GM18907 (cell line): ENCODE data around the gene ARSG.

Source experiments
- ATAC-seq: cut with Tn5 transposase; IDR thresholded peaks from one replicate; pipeline ENCODE4 v1.9.1; 2021; ENCODE audit warnings: mild to moderate bottlenecking, moderate library complexity; ENCODE audit not compliant: unreplicated experiment

ARSG gene

DNA sequence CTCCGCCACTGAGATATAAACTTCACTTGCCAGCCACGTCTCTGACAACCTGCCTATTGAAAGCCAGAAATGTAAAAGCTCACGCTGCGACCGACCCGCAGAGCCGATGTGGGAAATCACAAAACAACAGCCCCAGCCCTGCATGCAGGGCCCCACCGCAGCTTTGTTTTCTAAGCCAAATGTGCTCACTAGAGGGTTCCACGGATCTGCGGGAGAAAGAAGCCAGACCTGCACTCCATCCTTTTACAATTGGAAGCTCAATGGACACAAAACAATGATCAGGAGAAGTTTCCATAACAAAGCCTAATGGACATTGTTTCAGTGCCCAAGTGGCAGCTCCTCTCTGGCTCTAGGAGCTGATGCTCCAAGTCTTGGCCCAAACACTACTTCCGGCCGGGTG, 132.9 kb downstream of the ARSG start:
- ATAC-seq = no peak

GRCh38 chr17:68424861-68425260, 133.6 kb downstream of the ARSG start:
- no peak for ATAC-seq

DNA sequence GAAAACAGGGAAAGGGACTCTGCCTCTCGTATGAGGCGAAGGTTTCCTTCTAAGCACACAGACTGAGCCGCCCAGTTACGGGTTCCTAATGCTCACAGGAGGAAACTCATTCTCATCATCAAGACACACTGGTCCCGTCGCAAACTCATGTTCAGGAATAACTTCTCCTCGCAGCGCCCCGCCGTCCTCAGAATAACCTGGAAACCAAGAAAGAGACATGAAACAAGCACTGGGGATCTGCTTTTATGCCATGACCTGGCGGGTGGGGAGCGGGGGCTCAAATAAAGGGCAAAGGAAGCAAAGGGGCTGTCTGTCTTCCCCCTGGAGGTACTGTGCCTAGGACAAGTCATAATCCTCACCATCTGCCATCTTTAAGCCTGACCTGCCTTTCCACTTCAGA, 134.7 kb downstream of the ARSG start:
- ATAC-seq = no peak

- no peak for ATAC-seq
Measured at GRCh38 chr17:68427575-68427974, 136.3 kb downstream of the ARSG start.

DNA sequence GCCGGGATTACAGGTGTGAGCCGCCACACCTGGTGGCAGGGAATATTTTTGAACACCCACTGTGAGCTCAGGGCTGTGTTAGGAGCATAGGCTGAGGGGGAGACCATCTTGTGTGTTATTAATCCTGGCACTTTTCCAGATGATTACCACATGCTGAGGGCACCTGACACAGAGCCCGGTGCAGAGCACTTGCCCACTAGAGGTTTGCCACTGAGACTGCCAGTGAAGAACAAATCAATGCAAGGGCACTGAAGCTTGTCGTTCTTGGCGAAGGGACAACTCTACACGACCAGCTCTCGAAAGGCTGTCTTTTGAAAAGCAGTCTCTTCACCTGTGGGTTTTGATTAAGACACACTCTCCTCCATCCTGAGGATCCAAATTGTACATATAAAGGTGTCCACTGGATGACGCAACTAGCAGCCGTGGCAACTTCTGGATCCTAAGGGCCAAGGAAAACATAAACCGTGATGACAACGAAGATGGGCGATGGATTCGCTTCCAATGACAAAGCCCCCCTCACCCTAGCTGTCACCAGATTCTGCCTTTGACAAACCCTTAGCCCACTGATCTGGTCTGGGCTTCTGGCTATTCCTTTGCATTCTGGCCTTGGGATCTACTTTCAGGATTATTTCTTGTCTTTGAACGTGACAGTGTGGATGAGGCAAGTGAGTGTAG, 137.3 kb downstream of the ARSG start:
- ATAC-seq = no peak

DNA sequence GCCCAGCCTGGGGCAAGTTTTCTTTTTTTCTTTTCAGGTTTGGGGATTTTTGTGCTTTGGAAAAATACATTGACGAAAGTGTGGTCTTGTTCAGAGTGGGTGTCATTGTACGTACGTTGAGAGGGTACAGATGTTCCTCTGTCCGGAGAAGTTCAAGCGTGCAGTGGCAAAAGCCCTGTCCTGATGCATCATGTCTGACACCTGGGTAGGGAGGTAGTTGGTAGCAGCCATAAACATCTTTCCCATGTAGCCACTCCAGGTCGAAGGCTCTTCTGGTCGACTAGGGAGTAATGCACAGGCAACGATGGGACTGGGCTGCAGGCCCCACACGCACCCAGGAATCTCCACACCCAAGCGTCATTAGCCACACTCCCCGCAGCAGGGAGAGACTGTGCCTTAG, 138.6 kb downstream of the ARSG start:
- no peak for ATAC-seq

DNA sequence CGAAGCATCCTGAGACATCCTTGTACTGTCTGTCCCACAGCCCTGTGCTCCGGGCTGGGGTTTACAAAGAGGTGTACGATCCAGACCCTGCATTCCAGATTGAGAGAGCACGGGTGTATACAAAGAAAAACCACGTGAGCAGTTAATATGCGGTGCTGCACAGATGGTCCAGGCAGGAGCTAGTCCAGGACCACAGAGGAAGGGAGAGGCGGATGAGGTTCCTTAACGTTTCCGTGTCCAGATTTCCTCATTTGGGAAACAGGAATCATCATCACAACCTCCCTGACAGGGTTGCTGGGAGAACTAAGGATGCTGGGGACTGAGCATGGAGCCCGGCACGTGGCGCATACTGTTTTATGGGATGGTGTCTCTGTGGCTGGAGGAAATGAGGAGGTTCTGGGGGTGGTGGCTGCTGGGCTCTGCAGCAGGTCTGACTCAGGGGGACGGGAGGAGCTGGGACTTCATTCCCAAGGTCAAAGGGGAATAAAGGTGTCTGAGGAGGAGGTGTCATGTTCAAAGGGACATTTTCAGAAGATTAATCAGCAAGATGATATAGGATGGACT, 139.8 kb downstream of the ARSG start:
- no peak for ATAC-seq

- no peak for ATAC-seq
Measured at GRCh38 chr17:68431661-68432071, 140.4 kb downstream of the ARSG start.

DNA sequence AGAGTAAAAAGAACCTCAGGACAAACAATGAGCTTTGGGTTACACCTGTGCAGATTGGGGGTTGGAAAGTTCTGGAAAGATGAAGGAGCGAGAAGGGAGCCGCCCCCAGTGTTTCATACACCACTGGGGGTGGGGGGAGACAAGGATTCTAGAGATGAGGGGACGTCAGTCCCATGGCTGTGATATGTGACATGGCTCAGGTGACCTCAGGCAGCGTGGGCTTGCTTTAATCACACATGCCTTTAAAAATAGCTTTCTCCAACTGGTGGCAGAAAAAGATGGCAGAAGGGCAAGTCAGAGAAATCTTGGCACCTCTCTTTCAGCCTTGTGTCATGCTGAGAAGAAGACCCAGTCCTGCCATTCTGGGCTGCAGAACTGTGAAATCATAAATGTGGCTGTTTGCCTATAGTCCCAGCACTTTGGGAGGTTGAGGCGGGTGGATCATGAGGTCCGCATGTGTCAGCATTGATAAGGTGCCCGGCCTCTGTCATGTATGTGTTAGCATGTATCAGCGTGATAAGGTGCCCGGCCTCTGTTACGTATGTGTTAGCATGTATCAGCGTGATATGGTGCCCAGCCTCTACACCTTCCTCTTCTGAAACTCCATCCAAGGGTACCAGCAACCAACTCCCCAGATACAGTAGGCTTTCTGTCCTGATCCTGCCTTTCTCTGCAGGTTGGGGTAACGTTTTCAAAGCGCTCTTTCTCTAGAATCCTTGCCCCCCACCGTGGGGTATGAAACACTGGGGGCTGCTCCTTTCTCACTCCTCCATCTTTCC, 141.0 kb downstream of the ARSG start:
- no peak for ATAC-seq

DNA sequence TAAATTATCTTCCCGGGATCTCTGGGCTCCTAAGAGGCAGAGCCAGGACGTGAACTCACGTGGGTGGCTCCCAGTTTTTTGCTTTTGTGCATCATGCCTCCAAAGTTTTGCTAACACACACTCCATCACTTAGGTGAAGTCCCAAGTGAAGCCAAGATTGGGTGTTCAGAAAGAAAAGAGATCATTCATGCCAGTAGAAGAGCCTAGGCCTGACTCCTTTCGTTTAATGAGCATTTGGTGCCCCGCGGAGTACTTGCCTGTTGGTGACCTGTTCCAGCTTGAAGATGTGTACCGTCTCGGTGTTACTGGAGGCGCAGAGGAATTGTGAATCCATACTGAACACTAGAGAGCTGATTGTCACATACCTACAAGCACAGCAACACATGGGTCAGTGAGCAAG, 141.9 kb downstream of the ARSG start:
- ATAC-seq = no peak

GRCh38 chr17:68433911-68434508, 142.7 kb downstream of the ARSG start:
- no peak for ATAC-seq

DNA sequence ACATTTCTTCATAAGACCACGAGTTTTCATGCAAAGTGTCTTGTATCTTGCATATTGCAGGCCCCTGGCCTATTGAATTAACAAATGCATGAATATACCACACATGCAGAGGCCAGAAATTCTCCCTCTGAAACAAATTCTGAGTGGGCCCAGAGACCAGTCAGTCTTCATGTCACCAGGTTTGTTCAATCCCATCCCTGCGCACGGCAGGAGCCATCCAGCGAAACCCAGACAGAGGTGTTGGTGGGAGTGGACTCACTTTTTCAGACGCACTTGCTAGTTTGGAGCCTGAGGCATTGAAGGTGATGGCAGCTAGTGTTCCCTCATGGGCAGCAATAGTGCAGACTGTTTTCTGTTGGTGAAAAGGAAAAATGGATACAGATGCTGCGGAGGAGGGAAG, 144.1 kb downstream of the ARSG start:
- ATAC-seq = no peak

DNA sequence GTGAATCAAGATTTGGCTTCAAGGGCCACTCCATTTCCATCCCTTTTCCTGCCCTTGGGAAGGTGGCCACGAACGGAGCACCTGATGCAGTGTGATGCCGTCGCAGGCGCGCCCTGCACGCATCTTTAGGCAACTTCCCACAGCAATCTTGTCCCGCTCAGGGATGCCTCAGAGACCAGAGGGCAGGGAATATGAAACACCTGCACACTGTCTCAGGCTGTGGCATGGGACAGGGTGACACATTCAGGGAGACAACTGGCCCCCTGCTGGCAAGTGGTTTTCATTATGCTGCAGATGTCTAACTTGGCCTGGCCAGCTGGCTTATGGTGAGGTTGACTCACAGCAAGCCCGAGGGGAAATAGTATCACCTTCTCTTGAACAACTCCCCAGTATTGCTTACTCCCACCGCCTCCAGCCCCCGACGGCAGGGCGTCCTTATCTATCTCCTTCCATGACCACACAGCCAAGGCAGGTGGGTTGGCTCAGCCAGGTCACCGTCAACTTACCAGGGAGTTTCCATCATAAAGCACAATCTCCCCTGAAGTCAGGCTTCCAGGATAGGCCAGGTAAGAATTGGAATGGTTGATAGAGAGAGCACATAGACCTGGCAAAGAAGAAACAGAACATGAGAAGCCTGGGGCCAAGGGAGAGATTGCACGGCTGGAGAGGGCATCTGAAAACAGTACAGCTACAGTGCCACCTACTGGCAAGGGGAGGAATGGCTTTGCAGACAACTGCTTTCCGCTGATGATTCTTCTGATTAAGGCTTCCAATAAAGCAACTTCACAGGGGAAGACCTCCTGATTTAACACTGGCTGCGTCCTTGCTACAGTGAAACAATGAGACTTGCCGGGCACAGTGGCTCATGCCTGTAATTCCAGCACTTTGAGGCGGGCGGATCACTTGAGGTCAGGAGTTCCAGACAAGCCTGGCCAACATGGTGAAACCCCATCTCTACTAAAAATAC, 144.9 kb downstream of the ARSG start:
- peak; percentile 55 for ATAC-seq

DNA sequence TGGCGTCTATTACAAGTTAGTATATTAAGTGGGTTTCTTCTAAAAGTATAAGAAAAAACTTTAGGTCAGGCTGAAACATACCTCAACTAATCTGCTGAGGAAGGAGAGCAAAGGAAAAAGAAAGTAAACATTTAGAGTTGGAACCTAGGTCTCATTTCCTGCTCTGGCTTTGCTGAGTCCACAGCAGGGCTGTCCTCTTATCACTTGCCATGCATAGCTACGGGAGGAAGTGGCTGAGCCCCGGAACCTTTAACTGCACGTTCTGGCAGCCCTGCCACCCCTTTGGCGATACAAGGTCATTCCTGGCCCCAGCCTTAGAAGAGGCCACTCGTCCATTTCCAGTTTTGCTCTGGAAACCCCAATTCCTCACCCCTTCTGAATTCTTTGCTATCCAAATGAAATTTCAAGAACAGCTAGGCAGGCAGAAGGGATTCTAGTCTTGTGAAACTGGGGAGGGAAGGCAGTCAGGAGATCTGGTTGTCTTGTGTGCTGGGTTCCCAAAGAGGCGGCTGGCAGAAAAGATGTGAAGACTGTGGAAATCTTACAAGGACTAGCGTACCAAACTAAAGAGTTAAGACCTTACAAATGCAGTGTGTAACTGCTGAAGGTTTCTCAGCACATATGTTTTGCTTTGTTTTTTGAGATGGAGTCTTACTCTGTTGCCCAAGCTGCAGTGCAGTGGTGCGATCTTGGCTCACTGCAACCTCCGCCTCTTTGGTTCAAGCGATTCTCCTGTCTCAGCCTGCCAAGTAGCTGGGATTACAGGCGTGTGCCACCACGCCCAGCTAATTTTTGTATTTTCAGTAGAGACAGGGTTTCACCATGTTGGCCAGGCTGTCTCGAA, 146.9 kb downstream of the ARSG start:
- peak; percentile 77 for ATAC-seq

DNA sequence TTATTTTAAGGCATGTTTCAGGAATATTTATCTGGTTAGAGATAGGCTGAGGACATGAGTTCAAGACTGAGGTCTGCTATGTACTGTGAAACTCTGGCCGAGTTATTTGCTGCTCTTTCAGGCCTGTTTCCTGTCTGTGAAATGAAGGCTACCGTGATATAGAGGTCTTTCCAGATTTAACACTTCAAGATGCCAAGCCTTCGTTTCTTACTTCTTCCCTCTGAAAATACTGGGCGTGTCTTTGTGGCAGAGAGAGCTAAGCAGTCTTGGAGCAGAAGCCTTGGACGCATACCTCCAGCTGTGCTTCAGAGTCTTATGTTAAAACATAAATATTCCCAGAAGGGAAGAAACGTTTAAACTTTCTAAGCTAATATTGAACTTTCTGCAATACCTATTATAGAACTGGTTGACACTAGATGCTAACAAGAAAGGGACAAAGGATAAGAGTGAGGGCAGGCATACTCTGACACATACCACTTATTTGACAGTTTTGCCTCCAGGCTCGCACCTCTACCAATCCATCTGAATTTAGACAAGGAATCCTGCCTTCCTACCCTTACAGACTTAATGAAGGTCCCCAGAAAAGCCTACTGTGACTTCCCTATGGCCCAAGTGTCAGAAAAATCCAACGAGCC, 148.5 kb downstream of the ARSG start:
- ATAC-seq = no peak

DNA sequence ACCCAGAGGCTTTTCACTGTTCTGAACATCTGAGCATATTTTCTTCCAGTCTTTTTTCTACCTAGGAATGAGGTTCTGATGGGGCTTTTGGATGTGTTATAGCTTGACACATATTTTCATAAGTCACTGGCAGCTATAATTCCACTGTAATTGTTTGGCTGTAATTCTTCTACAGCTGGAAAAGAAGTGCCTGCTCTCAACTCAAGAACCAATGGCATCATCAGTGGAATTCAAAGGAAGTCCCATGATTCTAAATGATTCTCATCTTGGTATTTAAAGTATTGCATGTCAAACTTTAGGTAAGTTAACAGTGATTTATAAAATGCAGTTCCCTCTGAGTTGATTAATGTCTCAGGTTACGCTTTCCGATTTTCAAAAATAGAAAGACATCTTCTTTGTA, 149.2 kb downstream of the ARSG start:
- ATAC-seq = no peak

- no peak for ATAC-seq
Measured at GRCh38 chr17:68441070-68441770, 149.9 kb downstream of the ARSG start.

GRCh38 chr17:68443972-68444464, 152.7 kb downstream of the ARSG start:
- ATAC-seq = no peak

DNA sequence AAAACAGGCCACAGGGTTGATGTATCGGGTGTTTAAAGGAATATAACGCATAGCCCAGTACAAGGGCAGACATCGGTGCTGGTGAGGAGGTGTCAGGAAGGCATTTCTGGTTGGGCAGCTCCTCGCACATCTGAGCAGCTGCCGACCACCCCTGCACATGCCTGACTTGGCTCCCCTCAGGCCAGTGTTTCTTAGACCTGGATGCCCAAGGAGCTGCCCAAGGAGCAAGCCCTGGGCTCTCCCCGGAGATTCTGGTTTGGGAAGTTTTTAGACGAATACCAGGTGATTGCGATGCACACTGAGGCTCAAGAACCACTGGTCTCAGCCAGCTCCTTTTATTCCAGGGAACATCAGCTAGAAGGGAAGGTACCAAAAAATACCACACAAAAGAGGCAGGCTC, 154.4 kb downstream of the ARSG start:
- no peak for ATAC-seq
